GM18861 (cell line): Measurements from ENCODE around the gene EMC9.

Experiments used
- ATAC-seq: cut with Tn5 transposase; IDR thresholded peaks from one replicate; pipeline ENCODE4 v1.9.1; 2021; ENCODE audit not compliant: unreplicated experiment

EMC9 gene

DNA sequence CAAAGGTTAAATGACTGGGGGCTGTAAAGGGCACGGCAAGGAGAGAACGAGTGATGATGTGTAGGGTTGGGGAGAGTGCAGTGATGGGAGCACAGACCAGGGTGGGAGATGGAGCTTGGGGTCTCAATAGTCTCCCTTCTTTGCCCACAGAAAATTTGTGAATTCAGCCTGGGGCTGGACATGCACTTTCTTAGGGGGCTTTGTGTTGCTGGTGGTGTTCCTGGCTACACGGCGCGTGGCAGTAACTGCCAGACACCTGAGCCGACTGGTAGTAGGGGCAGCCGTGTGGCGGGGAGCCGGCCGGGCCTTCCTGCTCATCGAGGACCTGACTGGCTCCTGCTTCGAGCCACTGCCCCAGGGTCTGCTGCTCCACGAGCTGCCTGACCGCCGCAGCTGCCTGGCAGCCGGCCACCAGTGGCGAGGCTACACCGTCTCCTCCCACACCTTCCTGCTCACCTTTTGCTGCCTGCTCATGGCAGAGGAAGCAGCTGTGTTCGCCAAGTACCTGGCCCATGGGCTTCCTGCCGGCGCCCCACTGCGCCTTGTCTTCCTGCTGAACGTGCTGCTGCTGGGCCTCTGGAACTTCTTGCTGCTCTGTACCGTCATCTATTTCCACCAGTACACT, 9.2 kb downstream of the EMC9 start:
- no peak for ATAC-seq

- no peak for ATAC-seq
These were observed 9.8 kb downstream of the EMC9 start for GRCh38 chr14:24131549-24131966.

GRCh38 chr14:24130717-24131548, 10.5 kb downstream of the EMC9 start:
- ATAC-seq, result no peak

- ATAC-seq, result no peak
These were observed 11.0 kb downstream of the EMC9 start, which contains the start of gene FITM1 for GRCh38 chr14:24130380-24130716. TSS of gene FITM1 (plus strand) at chr14:24130659. CDS start at chr14:24131564, 905 bp downstream.

GRCh38 chr14:24129410-24129998, 11.9 kb downstream of the EMC9 start:
- no peak for ATAC-seq

DNA sequence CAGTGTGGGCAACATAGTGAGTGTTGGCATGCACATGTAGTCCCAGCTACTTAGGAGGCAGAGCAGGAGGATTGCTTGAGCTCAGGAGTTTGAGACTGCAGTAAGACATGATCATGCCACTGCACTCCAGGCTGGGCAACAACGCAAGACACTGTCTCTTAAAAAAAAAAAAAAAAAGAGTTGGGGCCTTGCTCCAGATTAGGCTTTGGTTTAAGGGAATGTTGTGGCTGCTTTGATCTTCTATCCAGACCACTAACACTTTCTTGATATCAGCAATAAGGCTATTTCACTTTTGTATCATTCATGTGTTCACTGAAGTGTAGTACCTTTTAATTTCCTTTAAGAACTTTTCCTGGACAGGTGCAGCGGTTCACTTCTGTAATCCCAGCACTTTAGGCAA, 13.7 kb downstream of the EMC9 start:
- no peak for ATAC-seq

DNA sequence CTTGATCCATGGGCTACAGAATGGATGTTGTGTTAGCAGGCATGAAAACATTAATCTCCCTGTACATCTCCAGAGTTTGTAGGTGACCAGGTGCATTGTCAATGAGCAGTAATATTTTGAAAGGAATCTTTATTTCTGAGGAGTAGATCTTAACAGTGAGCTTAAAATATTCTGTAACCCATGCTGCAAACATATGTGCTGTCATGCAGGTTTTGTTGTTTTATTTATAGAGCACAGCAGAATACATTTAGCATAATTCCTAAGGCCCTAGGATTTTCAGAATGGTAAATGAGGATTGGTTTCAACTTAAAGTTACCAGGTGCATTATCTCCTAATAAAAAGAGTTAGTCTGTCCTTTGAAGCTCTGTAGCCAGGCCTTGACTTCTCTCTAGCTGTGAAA, 14.5 kb downstream of the EMC9 start:
- no peak for ATAC-seq

DNA sequence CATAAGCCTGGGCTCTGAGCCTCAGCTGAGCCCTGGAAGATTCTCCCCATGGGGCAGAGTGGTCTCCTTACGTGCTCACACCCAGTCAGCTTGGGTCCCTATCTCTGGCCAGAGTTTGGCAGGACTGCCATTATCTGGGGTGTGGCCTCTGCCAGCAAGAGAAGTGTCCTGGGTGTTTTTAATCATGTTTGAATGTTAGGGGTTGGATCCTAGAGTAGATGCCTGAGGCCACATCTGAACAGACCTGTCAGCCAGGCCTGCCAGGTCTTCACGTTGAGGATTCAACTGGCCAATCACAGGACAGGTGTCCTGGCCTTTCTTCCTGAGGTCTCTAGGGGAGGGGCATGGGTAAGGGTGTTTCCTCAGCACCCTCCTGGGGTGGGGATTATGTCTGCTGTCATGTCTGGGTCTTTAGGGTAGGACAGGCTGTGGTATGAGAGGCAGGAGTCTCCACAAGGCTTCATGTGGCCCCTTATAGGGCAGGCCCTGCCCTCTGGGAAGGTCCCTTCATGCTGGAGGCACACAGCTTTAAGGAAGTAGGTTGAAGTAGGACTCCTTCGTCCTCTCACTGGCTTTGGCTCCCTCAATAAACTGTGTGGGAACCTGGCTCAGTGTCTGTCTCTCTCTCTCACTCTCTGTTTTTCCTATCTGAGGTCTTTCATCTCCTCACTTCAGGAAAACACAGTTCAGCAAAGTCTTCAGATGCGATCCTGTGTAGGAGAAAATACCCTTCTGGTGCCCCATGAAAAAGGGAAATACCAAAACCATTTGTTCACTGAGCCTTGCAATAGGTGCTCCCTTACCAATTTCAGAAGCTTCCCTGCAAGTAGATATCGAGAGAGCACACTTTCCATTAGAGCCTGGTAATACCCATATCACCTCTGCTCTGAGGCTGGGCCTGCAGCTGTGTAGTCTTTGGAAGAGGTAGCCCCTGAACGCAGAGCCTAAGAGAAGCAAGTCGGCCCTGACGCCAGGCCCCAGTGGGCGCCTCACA, 17.7 kb downstream of the EMC9 start:
- no peak for ATAC-seq

DNA sequence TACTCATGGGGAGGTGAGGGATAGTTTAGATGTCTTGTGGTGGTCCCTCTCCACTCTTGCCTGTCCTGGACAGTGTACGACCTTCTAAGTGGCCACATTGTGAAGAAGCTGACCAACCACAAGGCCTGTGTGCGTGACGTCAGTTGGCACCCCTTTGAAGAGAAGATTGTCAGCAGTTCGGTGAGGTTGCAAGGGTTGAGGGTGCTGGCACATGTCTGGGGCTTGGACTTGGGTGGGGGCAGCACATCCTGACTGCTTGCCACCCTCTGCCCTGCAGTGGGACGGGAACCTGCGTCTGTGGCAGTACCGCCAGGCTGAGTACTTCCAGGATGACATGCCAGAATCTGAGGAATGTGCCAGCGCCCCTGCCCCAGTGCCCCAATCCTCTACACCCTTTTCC, 18.5 kb downstream of the EMC9 start:
- ATAC-seq, result no peak

DNA sequence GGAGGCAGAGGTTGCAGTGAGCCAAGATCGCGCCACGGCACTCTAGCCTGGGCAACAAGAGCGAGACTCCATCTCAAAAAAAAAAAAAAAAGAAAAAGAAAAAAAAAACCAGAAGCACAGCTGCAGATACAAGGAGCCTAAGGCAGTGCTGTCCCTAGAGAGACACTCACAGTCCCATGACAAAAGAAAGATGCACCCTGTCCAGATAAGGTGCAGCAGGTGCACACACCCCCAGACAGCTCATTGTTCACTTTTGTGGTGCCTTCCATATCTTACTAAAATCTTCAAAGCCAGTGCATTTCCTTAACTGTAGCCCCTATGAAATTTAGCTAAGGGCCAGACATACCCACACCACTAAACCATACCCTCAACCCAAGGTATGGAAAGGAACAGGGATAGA, 19.0 kb downstream of the EMC9 start:
- ATAC-seq, result no peak

GRCh38 chr14:24121210-24121609, 20.2 kb downstream of the EMC9 start:
- no peak for ATAC-seq

DNA sequence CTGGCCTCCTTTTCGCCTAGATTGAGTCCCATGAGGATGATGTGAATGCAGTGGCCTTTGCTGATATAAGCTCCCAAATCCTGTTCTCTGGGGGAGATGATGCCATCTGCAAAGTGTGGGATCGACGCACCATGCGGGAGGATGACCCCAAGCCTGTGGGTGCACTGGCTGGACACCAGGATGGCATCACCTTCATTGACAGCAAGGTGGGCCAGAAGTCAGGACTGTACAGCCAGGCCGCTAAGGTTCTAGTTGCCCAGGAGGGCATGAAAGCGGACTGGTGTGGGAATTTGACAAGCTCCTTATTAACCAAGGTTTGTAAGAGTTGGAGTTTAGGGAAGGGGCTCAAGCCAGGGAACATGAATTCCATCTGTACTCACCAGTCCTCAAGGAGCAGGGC, 21.7 kb downstream of the EMC9 start:
- no peak for ATAC-seq

DNA sequence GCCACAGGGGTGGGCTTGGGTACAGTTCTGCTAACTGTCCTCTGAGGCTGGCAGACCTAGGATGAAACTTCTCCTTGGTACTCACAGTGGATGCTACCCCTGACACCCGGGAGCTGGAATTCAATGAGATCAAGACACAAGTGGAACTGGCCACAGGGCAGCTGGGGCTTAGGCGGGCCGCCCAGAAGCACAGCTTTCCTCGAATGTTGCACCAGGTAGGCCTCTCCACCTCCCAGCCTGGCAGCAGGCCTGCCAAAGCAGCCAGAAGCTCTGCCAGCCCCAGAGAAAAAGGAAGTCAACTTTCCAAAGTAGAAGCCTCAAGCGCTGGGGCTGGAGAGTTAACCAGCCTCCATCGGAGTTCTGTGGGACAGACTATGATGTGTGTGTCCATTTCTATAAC, 24.2 kb downstream of the EMC9 start:
- no peak for ATAC-seq

DNA sequence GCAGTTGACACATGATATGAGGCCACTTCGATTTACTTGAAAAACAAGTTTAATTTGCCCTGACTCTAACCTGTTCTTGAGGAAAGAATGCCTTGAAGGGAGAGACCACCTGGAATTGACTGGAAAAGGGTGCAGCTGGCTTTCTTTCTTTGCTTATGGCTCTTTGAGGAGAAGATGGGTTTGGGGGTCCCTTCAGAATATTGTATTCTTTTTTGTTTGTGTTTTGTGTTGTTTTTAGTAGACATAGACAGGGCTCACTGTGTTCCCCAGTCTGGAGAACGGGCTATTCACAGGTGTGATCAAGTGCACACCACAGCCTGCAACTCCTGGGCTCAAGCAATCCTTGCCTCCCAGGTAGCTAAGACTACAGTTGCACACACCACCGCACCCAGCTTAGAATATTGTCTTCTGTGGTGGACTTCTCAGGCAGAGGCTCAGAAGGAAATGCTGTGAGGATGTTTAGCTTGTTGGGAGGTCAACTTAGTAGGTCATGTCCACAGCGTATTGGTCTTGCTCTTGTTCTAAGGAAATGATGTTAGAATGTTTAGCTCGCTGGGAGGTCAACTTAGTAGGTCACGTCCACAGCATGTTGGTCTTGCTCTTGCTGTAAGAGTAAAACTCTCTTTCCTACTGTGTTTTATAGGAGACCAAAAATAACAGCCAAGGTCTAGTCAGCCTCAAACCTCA, 25.1 kb downstream of the EMC9 start:
- ATAC-seq, result no peak

DNA sequence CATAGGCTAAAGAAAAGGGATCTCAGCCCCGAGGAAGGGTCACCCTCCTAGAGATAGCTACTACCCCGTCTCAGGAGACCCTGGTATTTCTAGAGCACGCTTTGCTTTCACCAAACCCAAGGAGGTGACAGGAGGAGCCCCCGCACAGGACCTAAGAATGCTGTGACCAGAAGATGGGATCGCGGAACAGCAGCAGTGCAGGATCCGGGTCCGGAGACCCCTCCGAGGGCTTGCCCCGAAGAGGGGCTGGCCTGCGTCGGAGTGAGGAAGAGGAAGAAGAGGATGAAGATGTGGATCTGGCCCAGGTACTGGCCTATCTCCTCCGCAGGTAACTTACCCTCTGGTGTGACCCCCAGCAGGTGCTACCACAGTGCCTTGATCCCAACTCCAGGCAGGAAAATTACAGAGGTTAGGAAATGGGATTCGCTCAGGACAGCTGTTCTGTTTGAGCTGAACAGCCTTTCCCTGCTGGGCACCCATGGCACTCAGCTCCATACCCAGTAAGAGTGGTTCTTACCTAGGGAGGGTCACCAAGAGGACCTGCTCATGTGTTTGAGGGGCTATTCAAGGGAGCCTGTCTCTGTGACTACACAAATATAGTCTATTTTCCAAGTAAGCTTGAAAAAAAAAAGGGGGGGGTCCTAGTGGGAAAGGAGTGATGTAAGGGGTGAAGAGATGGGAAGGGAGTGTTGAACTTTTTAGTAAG, 25.8 kb downstream of the EMC9 start:
- no peak for ATAC-seq

DNA sequence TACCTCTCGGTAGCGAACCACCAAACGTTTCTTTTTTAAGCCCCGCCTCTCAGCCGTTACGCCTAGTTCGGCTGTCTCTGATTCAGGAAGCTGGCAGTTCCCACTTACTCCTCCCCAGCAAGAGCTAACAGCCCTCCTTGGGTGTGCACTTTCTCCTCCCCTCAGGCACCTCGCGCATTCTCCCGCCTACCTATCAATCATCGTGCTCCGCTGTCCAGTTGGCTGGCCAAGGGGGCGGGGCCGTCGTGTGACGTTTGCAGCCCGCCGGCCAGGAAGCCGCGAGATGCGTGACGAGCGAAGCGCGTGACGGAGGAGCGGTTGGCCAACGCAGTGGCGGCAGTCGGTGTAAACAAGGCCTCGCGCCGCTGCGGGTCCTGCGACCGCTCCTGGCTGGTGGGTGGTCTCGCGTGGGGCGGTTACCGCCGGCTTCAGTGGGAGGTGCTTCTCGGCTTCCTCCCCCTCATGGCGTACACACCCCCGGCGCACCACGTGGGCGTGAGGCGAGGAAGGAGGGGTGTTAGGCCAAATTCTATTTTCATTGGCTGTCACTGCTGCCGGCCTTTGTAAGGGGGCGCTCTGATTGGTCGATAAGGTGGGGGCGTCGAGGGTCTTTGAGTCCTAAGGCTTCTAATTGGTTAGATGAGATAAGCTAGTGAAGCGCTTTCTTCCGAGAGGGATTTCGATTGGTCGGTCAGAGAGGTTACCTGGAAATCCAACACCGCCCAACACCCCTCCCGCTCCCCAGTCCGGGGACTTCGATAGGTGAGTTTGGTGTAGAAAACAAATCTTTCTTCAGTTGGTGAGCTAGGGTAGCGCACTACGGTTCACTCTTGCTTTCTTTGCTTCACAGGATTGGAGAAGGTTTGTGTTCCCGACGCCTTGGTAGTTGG, 26.6 kb downstream of the EMC9 start, which contains the start of the genes DCAF11 and NRL:
TSS of gene DCAF11 (plus strand) at position 246 of the 890 bp plus-strand sequence. CDS start 818 bp downstream, outside the sequence.
TSS of gene NRL (minus strand) at position 418 of the 890 bp plus-strand sequence. CDS start 32,101 bp downstream, outside the sequence.
- ATAC-seq, result peak; percentile 78

DNA sequence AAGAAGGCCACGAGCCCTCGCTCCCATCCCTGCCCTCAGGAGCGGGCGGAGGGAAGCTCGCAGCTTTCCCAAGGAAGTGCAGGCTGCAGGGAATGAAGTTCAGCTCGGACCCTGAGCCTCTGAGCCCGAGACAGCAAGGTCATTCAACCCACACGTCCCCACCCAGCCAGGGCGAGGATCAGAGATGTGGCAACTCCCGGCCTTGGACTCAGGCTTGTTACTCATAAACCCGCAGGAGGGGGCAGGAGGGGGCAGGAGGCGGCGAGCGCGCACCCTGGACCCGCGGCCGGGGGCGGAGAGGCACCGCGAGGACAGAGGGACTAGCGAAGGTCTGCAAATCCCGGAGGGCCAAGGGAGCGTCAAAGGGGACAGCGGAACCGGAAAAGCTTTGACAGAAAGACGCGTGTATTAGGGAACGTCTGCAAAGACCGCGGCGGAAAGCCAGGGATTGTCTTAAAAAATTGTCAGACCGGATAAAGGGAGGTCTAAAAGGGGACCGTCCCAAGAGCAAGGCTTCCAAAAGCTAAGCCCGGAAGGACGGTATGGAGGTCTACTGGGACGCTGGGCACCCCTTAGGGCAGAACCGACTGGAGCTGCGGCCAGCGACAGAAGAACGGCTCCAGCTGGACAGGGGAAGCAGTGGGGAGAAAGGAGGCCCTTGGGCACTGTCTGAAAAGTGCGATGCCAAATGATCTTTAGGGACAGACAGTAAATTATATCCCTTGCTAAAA, 27.4 kb downstream of the EMC9 start:
- ATAC-seq, result peak; percentile 30

- no peak for ATAC-seq
These were observed 28.0 kb downstream of the EMC9 start for GRCh38 chr14:24113379-24113800.
